ENCODE measurements around the gene PYM1. TPM values are rescaled to one million over a fixed set of nuclear protein-coding genes. Genes with fewer than 3 reads are reported as not detected.

The PYM1 gene
- total RNA-seq, 1 donor from 2014 or later = 25.5 TPM

Other genes with a start within 250 kb of the PYM1 start
- 0.13 and 0.26 TPM in 2 replicates for gene ITGA7, start 220.0 kb downstream of the PYM1 start, total RNA-seq
- gene BLOC1S1, start 211.8 kb downstream of the PYM1 start, total RNA-seq = 56.2 and 59.9 TPM in 2 replicates
- gene RDH5, start 207.5 kb downstream of the PYM1 start, total RNA-seq = 0.13 and 0.63 TPM in 2 replicates
- gene CD63, start 198.9 kb downstream of the PYM1 start, total RNA-seq = 1,084 and 1,362 TPM in 2 replicates
- 1.3 TPM in 2 replicates for gene GDF11, start 184.8 kb downstream of the PYM1 start, total RNA-seq
- 58.8 and 84.7 TPM in 2 replicates for gene SARNP, start 110.2 kb downstream of the PYM1 start, total RNA-seq
- 25.3 and 26.2 TPM in 2 replicates for gene ORMDL2, start 109.9 kb downstream of the PYM1 start, total RNA-seq
- 34.1 and 49.7 TPM in 2 replicates for gene DNAJC14, start 98.3 kb downstream of the PYM1 start, total RNA-seq
- 0.51 and 0.63 TPM in 2 replicates for gene MMP19, start 85.0 kb downstream of the PYM1 start, total RNA-seq
- gene DGKA, start 3.3 kb upstream of the PYM1 start, total RNA-seq = 18.0 and 18.9 TPM in 2 replicates
- 0.51 and 0.63 TPM in 2 replicates for gene PMEL, start 38.1 kb upstream of the PYM1 start, total RNA-seq
- gene CDK2, start 38.9 kb upstream of the PYM1 start, total RNA-seq = 24.0 and 26.3 TPM in 2 replicates
- 37.2 and 46.9 TPM in 2 replicates for gene RAB5B, start 46.2 kb upstream of the PYM1 start, total RNA-seq
- gene SUOX, start 69.4 kb upstream of the PYM1 start, total RNA-seq = 9.0 and 11.1 TPM in 2 replicates
- 0.13 and 0.38 TPM in 2 replicates for gene IKZF4, start 93.1 kb upstream of the PYM1 start, total RNA-seq
- 90.9 and 107 TPM in 2 replicates for gene RPS26, start 114.0 kb upstream of the PYM1 start, total RNA-seq
- 0.25 and 0.26 TPM in 2 replicates for gene ERBB3, start 152.3 kb upstream of the PYM1 start, total RNA-seq
- gene PA2G4, start 176.7 kb upstream of the PYM1 start, total RNA-seq = 91.8 and 130 TPM in 2 replicates
- gene RPL41, start 188.7 kb upstream of the PYM1 start, total RNA-seq = 2,319 and 2,425 TPM in 2 replicates
- gene ZC3H10, start 190.4 kb upstream of the PYM1 start, total RNA-seq = 2.7 and 3.3 TPM in 2 replicates
- 320 and 356 TPM in 2 replicates for gene ESYT1, start 200.4 kb upstream of the PYM1 start, total RNA-seq
- gene MYL6B, start 224.7 kb upstream of the PYM1 start, total RNA-seq = 60.3 and 87.9 TPM in 2 replicates
- gene MYL6, start 230.5 kb upstream of the PYM1 start, total RNA-seq = 2,234 and 2,594 TPM in 2 replicates